ENCODE data around the gene CDC73.
"Not testable (repeated sequence)": the region's sequence is repeated elsewhere in the genome, so short reads cannot be mapped to it uniquely, and the experiment has no call there.

The CDC73 gene

DNA sequence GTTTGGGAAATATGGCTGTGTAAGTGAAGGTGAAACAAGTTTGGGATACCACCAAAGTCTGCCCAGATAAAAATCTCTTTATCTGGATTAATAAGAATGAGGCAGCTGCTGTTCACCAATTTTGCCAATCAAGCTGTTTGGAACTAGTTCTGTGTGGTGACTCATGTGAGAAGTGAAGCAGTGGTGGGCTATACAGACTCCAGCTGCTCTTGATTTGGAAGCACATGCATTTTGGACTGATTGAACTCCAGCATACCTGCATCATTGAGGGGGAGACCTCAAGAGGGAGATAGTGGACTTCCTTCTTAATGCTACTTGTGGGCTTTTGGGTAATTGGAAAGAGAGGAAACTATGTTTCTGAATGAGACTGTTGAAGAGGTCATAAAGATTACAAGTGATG is 163.8 kb downstream of the CDC73 start:
- DNase-seq (ENCODE audit: low read depth in 3 of 3): no peak

DNA sequence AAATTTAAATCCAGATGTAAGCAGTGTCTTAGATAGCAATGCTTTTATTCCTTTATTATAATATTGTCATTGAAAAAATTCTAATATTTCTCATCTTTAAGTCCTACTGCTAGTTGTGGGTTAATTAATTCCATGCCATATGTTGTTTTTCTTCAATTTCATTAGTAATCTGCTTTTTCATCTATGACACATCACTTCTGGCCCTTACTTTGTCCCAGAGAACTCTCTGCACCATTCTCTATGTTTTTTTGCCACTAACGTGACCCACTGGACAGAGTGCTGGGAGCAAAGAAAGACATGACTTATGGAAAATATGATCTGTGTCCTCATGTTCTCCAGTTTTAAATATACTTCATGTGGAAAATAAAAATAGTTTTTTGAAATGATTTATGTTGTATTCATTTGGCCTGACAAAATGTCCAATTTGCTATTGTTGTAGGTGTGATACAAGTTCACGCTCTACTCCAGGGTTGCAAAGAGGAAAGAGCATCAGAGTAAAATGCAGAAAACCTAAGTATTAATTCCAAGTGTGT is 166.8 kb downstream of the CDC73 start:
- not testable (repeated sequence) for DNase-seq (ENCODE audit: low read depth in 3 of 3)

DNA sequence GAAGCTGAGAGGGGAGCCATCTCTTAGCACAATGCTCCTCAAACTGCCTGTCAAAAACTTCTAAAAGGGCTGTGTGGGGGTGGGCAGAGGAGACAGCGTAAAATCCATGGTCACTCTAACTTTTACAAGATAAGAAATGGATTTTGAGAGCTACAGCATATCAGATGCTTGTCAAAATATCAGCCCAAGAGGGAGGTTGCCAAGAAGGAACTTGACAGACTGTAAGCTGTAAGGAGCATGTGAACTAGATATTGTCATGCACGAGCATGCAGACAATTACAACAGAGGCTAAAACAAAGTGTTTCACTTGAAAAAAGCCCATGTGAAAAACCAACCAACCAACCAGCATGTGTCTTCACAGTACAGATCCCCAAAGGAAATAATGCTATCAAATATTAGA is 171.9 kb downstream of the CDC73 start:
- DNase-seq (ENCODE audit: low read depth in 3 of 3): no peak

DNA sequence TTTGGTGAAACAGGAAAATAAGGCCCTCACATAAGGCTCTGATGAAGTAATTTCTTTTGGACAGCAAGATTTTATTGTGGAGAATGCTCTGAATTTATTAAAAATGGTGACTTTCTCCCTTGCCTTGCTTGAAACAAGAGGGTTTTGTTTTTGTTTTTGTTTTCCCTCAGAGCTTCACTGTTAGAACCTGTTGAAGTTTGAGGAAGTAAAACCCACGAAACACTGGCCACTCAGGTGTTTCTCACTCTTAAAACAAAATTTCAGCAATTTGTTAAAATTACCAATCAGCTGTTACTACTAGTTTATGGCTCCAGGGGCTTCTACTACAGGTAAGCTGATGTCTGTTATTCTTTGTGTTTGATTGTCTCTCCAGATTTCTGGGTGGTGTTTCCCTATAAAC is 177.2 kb downstream of the CDC73 start:
- DNase-seq (ENCODE audit: low read depth in 3 of 3): no peak

DNA sequence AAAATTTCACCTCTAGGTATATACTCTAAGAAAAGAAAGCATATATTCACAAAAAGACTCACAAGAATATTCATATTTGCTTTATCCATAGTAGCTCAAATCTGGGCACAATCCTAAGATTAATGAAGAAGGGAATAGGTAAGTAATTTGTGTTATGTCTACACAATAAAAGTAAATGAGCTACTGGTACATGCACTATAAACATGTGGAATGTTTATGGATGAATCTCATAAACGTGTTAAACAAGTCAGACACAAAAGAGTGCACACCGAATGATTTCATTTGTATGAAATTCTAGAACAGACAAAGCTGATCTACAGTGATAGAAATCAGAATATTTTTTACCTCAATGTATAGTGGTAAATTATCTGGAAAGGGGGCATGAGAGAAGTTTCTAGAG is 179.9 kb downstream of the CDC73 start:
- DNase-seq (ENCODE audit: low read depth in 3 of 3): no peak

DNA sequence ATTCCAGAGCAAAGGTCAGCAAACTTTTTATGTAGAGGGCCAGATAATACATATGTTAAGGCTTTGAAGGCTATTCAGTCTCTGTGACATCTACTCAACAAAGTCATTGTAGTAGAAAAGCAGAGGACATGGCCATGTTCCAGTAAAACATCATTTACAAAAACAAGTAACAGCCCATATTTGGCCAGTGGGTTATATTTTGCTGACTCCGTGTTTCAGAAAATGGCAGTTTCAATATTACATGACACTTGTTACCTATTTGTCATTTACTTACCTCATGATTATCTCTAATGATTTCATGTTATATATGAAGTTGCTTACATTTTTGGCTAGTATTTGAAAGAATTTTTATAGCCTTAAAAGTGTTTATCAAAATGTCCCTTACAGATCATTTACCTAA is 182.0 kb downstream of the CDC73 start:
- DNase-seq (ENCODE audit: low read depth in 3 of 3): no peak
